Spinal cord (tissue), 10 donors: ENCODE data around the gene CD38. TPM values are rescaled to one million over a fixed set of nuclear protein-coding genes. Genes with fewer than 3 reads are reported as not detected.
A peak's percentile ranks its signal among the peaks of the same experiment; 100 is the strongest.

Experiments
- DNase-seq, 6 donors: peaks; one replicate each; pipeline versions ENCODE4 v3.0.0 to v3.0.0-alpha.2; 2013 to 2015; ENCODE audit warnings: low spot score in 6 of 6, low read depth in 4 of 6
- H3K27ac ChIP-seq: one replicate; pipeline ENCODE4 v1.5.1; 2013; ENCODE audit warnings: low read depth, low read length, control low read depth
- H3K27me3 ChIP-seq: one replicate; pipeline ENCODE4 v1.6.1; 2013; ENCODE audit warnings: low read length; ENCODE audit not compliant: control insufficient read depth, insufficient read depth
- H3K36me3 ChIP-seq: one replicate; pipeline ENCODE4 v1.6.1; 2013; ENCODE audit warnings: low read length; ENCODE audit not compliant: control insufficient read depth, insufficient read depth
- H3K4me1 ChIP-seq: one replicate; pipeline ENCODE4 v1.6.1; 2013; ENCODE audit warnings: low read length; ENCODE audit not compliant: control insufficient read depth, insufficient read depth
- H3K4me3 ChIP-seq: one replicate; pipeline ENCODE4 v1.5.1; 2013; ENCODE audit warnings: low read depth, low read length, control low read depth
- H3K9me3 ChIP-seq: one replicate; pipeline ENCODE4 v1.6.1; 2013; ENCODE audit warnings: low read length; ENCODE audit not compliant: control insufficient read depth, insufficient read depth
- WGBS: methylation state at CpG from one replicate; pipeline ENCODE4 v1.1.5; 2013; ENCODE audit warnings: missing lambda C conversion rate; ENCODE audit not compliant: insufficient coverage; 5-methylcytosine and 5-hydroxymethylcytosine counted together
- polyA plus RNA-seq, 2 donors: library from polyadenylated mRNA; unstranded; fragments of 120-200 nt; gene quantifications; one replicate each; pipeline ENCODE4 v1.2.1, GENCODE V29; 2013; ENCODE audit not compliant: insufficient read length in 2 of 2
- total RNA-seq, 2 donors: library from RNA; depleted of rRNA in 1 of 2; stranded (reverse); fragments of 120-200 nt in 1 of 2; fragments of >200 nt in 1 of 2; gene quantifications; one replicate each; pipeline versions ENCODE4 v1.2.3 to v1.2.4, GENCODE V29; 2013 to 2014
- donor health status: healthy.

The CD38 gene
- total and polyA plus RNA-seq, 4 donors: 3.0 to 8.2 (median 5.1) TPM

GRCh38 chr4:15870079-15870478 lies 92.0 kb downstream of the CD38 start:
- Histone ChIP-seq H3K4me1 (no peaks in the 10 kb centered on the region), H3K9me3 (no peaks in the 10 kb centered on the region), H3K27me3 (no peaks in the 10 kb centered on the region), H3K36me3 (no peaks in the 10 kb centered on the region), H3K4me3 (no peak overlapping the region), H3K27ac (no peak overlapping the region)
- WGBS: 95% methylated on average over 3 of the region's 7 CpGs
- DNase-seq: no peak

GRCh38 chr4:15870921-15871664 lies 93.0 kb downstream of the CD38 start:
- H3K4me1 ChIP-seq: no peaks in the 10 kb centered on the region
- no peak overlapping the region for H3K27ac ChIP-seq
- WGBS: 89% methylated on average over 4 of the region's 4 CpGs
- DNase-seq: no peak
- H3K9me3 ChIP-seq: no peaks in the 10 kb centered on the region
- no peak overlapping the region for H3K4me3 ChIP-seq
- H3K27me3 ChIP-seq: no peaks in the 10 kb centered on the region
- no peaks in the 10 kb centered on the region for H3K36me3 ChIP-seq

GRCh38 chr4:15873117-15873516 lies 95.0 kb downstream of the CD38 start:
- peaks cover 2% of the 10 kb centered on the region for H3K9me3 ChIP-seq
- H3K27ac ChIP-seq: no peak overlapping the region
- H3K4me1 ChIP-seq: no peaks in the 10 kb centered on the region
- no peak for DNase-seq
- WGBS: 92% methylated on average over 4 of the region's 6 CpGs
- H3K27me3 ChIP-seq: no peaks in the 10 kb centered on the region
- no peaks in the 10 kb centered on the region for H3K36me3 ChIP-seq
- no peak overlapping the region for H3K4me3 ChIP-seq

GRCh38 chr4:15874671-15875070 lies 96.5 kb downstream of the CD38 start:
- Histone ChIP-seq H3K9me3 (peaks cover 2% of the 10 kb centered on the region), H3K27me3 (no peaks in the 10 kb centered on the region), H3K4me1 (no peaks in the 10 kb centered on the region), H3K4me3 (no peak overlapping the region), H3K27ac (no peak overlapping the region), H3K36me3 (no peaks in the 10 kb centered on the region)
- WGBS: 67% methylated on average over 2 of the region's 4 CpGs
- DNase-seq: no peak

GRCh38 chr4:15875663-15876460 lies 97.7 kb downstream of the CD38 start:
- Histone ChIP-seq H3K27me3 (no peaks in the 10 kb centered on the region), H3K4me1 (no peaks in the 10 kb centered on the region), H3K9me3 (peaks cover 2% of the 10 kb centered on the region), H3K36me3 (no peaks in the 10 kb centered on the region), H3K27ac (no peak overlapping the region), H3K4me3 (no peak overlapping the region)
- WGBS: 100% methylated on average over 1 of the region's 5 CpGs
- DNase-seq: no peak

- WGBS: 100% methylated on average over 2 of the region's 3 CpGs
- DNase-seq: no peak
- Histone ChIP-seq H3K36me3 (no peaks in the 10 kb centered on the region), H3K9me3 (peaks cover 2% of the 10 kb centered on the region), H3K27ac (no peak overlapping the region), H3K4me3 (no peak overlapping the region), H3K4me1 (no peaks in the 10 kb centered on the region), H3K27me3 (no peaks in the 10 kb centered on the region)
These were observed 99.9 kb downstream of the CD38 start for GRCh38 chr4:15878011-15878410.

GRCh38 chr4:15881820-15882219 lies 103.7 kb downstream of the CD38 start:
- Histone ChIP-seq H3K27me3 (no peaks in the 10 kb centered on the region), H3K27ac (no peak overlapping the region), H3K9me3 (peaks cover 2% of the 10 kb centered on the region), H3K36me3 (no peaks in the 10 kb centered on the region), H3K4me3 (no peak overlapping the region), H3K4me1 (no peaks in the 10 kb centered on the region)
- no peak for DNase-seq
- WGBS: 100% methylated on average over 1 of the region's 3 CpGs

- Histone ChIP-seq H3K27ac (no peak overlapping the region), H3K4me3 (no peak overlapping the region), H3K27me3 (no peaks in the 10 kb centered on the region), H3K9me3 (peaks cover 2% of the 10 kb centered on the region), H3K36me3 (no peaks in the 10 kb centered on the region), H3K4me1 (no peaks in the 10 kb centered on the region)
- peak in 5 of 6 donors; percentile 47 to 93 (median 73) for DNase-seq
- no CpG with 5 or more reads among the region's 1 CpG for WGBS
These were observed 104.6 kb downstream of the CD38 start for GRCh38 chr4:15882675-15883086.

GRCh38 chr4:15883610-15884243 lies 105.6 kb downstream of the CD38 start:
- Histone ChIP-seq H3K27ac (no peak overlapping the region), H3K4me1 (no peaks in the 10 kb centered on the region), H3K27me3 (no peaks in the 10 kb centered on the region), H3K9me3 (no peaks in the 10 kb centered on the region), H3K4me3 (no peak overlapping the region), H3K36me3 (no peaks in the 10 kb centered on the region)
- DNase-seq: peak in 1 of 6 donors; percentile 38
- WGBS: 93% methylated on average over 4 of the region's 4 CpGs
